Vagina (tissue), 2 donors: ENCODE data around the gene KIAA0513. TPM values are rescaled to one million over a fixed set of nuclear protein-coding genes. Genes with fewer than 3 reads are reported as not detected.

Experiments
- DNase-seq, 2 donors: peaks; one replicate each; pipeline ENCODE4 v3.0.0-alpha.2; 2017; ENCODE audit errors: extremely low spot score in 2 of 2
- H3K27ac ChIP-seq: fragments of 200-600 bp; sonication (generic); one replicate; pipeline ENCODE4 v1.5.1; 2019
- H3K27me3 ChIP-seq: fragments of 200-600 bp; sonication (generic); one replicate; pipeline ENCODE4 v1.5.1; 2019
- H3K36me3 ChIP-seq, 2 donors: fragments of 200-600 bp; sonication (generic); one replicate each; pipeline ENCODE4 v1.5.1; 2017 to 2019
- H3K4me1 ChIP-seq: fragments of 200-600 bp; sonication (generic); one replicate; pipeline ENCODE4 v1.5.1; 2019
- H3K4me3 ChIP-seq, 2 donors: fragments of 200-600 bp; sonication (generic); 1 replicate in 1 of 2; 2 replicates in 1 of 2; pipeline ENCODE4 v1.5.1; 2016 to 2019
- H3K9me3 ChIP-seq: fragments of 200-600 bp; sonication (generic); one replicate; pipeline ENCODE4 v1.5.1; 2019
- POLR2A ChIP-seq, 2 donors: fragments of 450-650 bp; IDR thresholded peaks; one replicate each; pipeline ENCODE4 v1.6.1; 2017; ENCODE audit warnings: antibody characterized with exemption in 2 of 2, mild to moderate bottlenecking in 2 of 2, moderate library complexity in 2 of 2
- POLR2AphosphoS5 ChIP-seq, 2 donors: sonication (generic); formaldehyde crosslinking; IDR thresholded peaks; one replicate each; pipeline ENCODE4 v1.9.0; 2017; ENCODE audit warnings: antibody characterized with exemption in 2 of 2, mild to moderate bottlenecking in 2 of 2, low read depth in 1 of 2; ENCODE audit not compliant: insufficient read depth in 1 of 2
- intact Hi-C: fragments of 100-400 bp; cut with DNase I; formaldehyde crosslinking; loops from one replicate; pipeline ENCODE4 v1.15.1; 2023
- total RNA-seq: library from RNA; depleted of rRNA; stranded (reverse); fragments of >200 nt; gene quantifications from one replicate; pipeline ENCODE4 v1.2.3, GENCODE V29; 2016
- TF ChIP-seq, protein P1 (sequence below), 3 experiments: fragments of 450-650 bp in 2 of 3; fragments of 200-600 bp in 1 of 3; sonication (generic) in 1 of 3; IDR thresholded peaks; one replicate each; pipeline ENCODE4 v1.5.1; 2017 to 2019; ENCODE audit warnings: antibody characterized with exemption in 3 of 3, mild to moderate bottlenecking in 2 of 3, moderate library complexity in 2 of 3

The KIAA0513 gene
- total RNA-seq, 1 donor from 2014 or later = 26.8 TPM

DNA sequence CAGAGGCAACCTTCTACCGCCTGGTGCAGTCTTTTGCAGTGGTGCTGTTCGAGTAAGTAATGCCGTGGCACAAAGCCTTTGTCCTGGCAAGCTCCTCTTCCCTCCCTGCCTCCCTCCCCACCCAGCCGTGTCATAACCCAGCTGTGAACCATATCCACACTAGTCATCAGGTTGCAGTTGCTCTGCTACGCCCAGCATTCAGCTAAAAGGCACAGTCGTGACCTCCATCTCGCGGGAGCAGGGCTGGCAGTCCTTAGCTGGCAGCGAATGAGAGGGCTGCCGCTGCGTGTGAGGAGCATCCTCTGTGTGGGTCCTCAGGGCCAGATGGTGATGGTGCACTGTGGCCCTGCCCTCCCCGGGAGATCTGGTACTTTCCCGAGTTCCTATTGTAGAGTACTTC, 45.4 kb downstream of the KIAA0513 start:
- Histone ChIP-seq H3K27me3 (no peaks in the 10 kb centered on the region), H3K27ac (peak overlapping the region; percentile 55), H3K4me3 (no peak overlapping the region), H3K9me3 (no peaks in the 10 kb centered on the region), H3K36me3 (peaks cover 0 to 38% of the 10 kb centered on the region in 2 donors), H3K4me1 (peaks cover 11% of the 10 kb centered on the region)
- no peak for DNase-seq
- intact Hi-C loops = no loop called here
- TF ChIP-seq, protein P1, sequence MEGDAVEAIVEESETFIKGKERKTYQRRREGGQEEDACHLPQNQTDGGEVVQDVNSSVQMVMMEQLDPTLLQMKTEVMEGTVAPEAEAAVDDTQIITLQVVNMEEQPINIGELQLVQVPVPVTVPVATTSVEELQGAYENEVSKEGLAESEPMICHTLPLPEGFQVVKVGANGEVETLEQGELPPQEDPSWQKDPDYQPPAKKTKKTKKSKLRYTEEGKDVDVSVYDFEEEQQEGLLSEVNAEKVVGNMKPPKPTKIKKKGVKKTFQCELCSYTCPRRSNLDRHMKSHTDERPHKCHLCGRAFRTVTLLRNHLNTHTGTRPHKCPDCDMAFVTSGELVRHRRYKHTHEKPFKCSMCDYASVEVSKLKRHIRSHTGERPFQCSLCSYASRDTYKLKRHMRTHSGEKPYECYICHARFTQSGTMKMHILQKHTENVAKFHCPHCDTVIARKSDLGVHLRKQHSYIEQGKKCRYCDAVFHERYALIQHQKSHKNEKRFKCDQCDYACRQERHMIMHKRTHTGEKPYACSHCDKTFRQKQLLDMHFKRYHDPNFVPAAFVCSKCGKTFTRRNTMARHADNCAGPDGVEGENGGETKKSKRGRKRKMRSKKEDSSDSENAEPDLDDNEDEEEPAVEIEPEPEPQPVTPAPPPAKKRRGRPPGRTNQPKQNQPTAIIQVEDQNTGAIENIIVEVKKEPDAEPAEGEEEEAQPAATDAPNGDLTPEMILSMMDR (IDR thresholded peaks at IDR 0.05) = no peak
- peak; percentile 54 to 58 for TF ChIP-seq POLR2AphosphoS5 (IDR thresholded peaks at IDR 0.05; ENCODE audit: insufficient read depth in 1 of 2, low read depth in 1 of 2)

DNA sequence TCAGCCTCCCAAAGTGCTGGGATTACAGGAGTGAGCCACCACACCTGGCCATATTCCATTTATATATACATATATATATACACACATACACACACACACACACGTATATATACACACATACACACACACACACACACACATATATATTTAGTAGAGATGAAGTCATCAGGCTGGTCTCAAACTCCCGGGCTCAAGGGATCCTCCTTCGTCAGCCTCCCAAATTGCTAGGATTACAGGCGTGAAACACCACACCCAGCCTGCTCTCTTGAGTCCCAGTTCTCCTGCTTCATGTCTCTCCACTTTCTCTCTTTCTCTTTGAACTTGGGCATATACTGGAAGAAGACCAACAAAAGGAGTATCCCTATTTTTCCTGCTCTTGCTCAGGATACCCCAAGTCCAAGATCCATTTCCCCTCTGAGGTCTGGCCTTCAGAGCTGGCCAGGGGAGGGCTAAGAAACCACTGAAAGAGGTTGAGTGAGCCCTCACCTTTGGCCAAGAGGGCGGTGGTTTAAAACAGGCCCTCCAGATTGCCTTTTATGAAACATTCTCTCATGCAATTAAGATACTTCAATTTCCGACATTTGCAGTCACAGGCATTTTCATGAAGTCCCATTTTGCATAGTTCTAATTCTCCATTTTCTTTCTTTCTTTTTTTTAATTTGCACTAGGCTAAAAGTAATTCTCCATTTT, 46.8 kb downstream of the KIAA0513 start:
- TF ChIP-seq POLR2AphosphoS5 (IDR thresholded peaks at IDR 0.05; ENCODE audit: insufficient read depth in 1 of 2, low read depth in 1 of 2) = no peak
- TF ChIP-seq, protein P1 (IDR thresholded peaks at IDR 0.05) = no peak
- no peak for TF ChIP-seq POLR2A (IDR thresholded peaks at IDR 0.05)
- Histone ChIP-seq H3K36me3 (peaks cover 0 to 39% of the 10 kb centered on the region in 2 donors), H3K4me3 (no peak overlapping the region), H3K9me3 (no peaks in the 10 kb centered on the region), H3K27me3 (no peaks in the 10 kb centered on the region), H3K27ac (no peak overlapping the region), H3K4me1 (peaks cover 11% of the 10 kb centered on the region)
- intact Hi-C loops = no loop called here
- DNase-seq = no peak

DNA sequence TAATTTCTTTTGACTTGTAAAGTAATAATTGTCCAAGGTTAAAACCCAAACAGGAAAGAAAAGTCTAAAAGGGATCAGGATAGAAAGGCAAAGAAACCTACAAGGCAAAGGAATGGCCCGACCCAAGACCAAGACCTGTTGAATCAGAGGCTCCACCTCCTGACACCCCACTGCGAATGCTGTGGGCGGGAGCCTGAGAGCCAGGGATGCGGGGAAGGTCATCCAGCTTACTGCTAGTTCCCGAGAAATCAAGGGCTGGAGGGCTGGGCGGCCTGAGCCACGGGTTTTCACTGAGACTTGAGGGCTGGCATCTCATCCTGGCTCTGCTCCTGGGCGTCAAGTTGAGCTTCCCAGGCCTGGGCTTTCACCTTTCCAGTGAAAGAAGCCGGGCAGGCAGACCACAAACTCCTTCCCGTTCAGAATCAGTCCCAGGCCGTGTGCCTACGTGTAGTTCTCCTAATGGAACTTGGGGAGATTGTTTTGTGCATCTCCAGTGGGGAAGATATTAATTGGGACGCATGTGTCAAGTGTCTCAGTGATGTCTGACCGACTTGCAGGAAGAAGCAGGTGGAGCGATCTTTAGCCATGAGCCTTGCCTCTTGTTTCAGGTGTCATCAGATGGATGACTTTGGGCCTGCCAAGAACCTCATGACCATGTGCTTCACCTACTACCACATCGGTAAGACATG, 47.8 kb downstream of the KIAA0513 start:
- Histone ChIP-seq H3K4me1 (peaks cover 11% of the 10 kb centered on the region), H3K36me3 (peaks cover 3 to 37% of the 10 kb centered on the region in 2 donors), H3K27ac (no peak overlapping the region), H3K4me3 (no peak overlapping the region), H3K27me3 (no peaks in the 10 kb centered on the region), H3K9me3 (no peaks in the 10 kb centered on the region)
- intact Hi-C loops = no loop called here
- TF ChIP-seq, protein P1 (IDR thresholded peaks at IDR 0.05) = no peak
- no peak for DNase-seq

DNA sequence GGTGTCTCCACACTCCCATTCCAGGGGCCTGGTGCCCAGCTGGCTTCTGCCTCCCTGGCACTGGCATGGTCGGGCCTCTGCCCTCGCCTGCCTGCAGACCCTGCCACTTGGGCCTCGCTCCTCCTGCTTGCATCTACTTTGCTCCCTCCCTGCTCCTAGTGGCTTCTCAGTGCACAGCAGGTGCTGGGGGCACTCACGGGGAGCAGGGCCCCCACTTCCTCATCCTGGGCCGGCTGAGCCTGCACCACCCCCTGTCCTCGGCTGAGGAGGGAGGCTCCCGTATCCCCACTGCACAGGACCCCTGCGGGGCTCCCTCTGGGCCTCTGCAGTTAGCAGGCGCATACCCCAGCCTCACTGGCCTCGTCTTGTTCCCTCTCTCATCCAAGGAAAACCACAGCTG, 49.4 kb downstream of the KIAA0513 start:
- H3K27me3 ChIP-seq = no peaks in the 10 kb centered on the region
- no peak overlapping the region for H3K4me3 ChIP-seq
- no peaks in the 10 kb centered on the region for H3K9me3 ChIP-seq
- peaks cover 3 to 49% of the 10 kb centered on the region in 2 donors for H3K36me3 ChIP-seq
- peaks cover 11% of the 10 kb centered on the region for H3K4me1 ChIP-seq
- DNase-seq = no peak
- no peak overlapping the region for H3K27ac ChIP-seq
- intact Hi-C loops = no loop called here
- TF ChIP-seq POLR2A (IDR thresholded peaks at IDR 0.05) = no peak

DNA sequence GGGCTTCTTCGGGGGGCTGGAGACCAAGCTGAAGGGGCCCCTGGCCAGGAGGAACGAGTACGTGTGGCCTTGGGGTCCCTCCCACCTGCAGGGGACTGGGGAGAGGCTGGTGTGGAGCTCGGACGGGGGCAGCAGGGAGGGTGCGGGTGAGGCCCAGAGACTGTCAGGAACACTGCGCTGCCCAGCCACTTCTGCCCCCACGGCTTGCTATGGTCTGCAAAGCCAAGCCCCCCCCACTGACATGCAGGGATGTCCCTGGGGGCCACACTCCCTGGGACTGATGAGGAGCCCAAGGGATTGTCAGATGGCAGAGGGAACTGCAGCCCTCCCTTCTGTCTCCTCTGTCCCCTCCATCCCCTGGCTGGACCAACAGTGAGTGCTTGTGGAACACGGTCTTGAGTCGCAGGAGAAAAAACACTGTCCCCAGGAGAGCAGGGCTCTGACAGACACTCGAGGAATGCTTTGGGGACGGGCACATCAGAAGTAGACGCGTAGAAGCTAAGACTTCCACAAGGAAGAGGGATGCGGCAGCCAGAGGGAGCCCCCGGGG, 50.1 kb downstream of the KIAA0513 start:
- no peak for DNase-seq
- Histone ChIP-seq H3K27ac (no peak overlapping the region), H3K4me1 (peaks cover 8% of the 10 kb centered on the region), H3K9me3 (no peaks in the 10 kb centered on the region), H3K4me3 (no peak overlapping the region), H3K27me3 (no peaks in the 10 kb centered on the region), H3K36me3 (peaks cover 3 to 49% of the 10 kb centered on the region in 2 donors)
- TF ChIP-seq POLR2A (IDR thresholded peaks at IDR 0.05) = no peak
- TF ChIP-seq, protein P1 (IDR thresholded peaks at IDR 0.05) = no peak
- TF ChIP-seq POLR2AphosphoS5 (IDR thresholded peaks at IDR 0.05; ENCODE audit: insufficient read depth in 1 of 2, low read depth in 1 of 2) = no peak
- intact Hi-C loops = no loop called here
